Activated CD4-positive, alpha-beta T cell treated with anti-CD3 and anti-CD28 coated beads, Interleukin-2, amount 50 U/mL, for 4 hours (primary cell): ENCODE measurements around the gene NF2.

ENCODE experiments used
- DNase-seq, 2 experiments: peaks; one replicate each; pipeline ENCODE4 v3.0.0-alpha.2; 2020

The NF2 gene

DNA sequence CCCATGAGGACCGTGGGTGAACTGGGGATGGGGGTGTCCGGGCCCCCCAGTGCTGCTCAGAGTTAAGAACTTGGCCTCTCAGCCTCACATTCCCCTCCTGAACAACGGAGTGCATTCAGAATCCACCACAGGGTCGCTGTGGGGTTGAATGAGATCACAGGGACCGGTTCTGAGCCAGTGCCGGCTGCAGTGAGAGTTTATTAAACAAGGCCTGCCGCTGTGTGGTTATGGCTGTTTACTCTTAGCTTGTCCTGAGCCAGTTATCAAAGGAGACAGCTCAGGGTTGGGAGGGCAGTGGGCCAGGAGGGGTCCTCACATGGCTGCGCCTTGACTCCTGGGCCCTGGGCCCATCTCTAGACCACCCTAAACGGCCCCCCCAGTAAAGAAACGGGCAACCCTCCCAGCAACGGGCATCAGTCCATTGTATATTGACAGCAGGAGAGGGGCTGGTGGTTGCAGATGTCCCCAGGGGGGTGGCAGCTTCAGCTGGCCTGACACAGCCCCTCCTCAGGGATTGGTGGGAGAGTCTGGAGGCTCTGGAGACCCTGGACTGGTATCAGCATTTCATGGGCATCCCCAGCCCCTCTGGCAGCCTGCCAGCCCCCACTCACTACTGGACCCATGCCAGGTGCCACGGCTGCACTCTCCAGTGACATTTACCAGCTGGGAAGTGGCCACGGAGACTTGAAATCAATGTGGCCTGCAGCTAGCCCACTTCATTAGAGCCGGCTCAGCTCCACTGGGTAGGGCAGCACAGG, 101.3 kb downstream of the NF2 start:
- no peak for DNase-seq

DNA sequence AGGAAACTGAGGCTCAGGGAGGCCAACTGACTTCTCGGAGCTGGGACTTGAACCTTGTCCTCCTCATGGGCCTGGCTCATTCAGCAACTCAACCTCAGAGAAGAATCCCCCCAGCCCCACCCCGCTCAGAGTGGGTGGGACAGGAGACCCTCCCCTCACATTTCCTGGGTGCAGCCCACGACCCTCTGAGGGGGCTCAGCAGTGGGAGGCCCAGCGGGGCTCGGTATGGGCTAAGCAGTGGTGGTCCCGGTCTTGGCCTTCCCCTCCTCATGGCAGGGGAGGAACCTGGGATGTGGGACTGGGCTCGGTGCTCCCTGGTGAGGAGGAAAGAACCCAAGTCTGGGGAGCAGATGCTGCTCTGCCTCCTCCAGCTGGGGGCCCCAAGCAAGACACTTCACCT, 102.2 kb downstream of the NF2 start:
- no peak for DNase-seq

DNA sequence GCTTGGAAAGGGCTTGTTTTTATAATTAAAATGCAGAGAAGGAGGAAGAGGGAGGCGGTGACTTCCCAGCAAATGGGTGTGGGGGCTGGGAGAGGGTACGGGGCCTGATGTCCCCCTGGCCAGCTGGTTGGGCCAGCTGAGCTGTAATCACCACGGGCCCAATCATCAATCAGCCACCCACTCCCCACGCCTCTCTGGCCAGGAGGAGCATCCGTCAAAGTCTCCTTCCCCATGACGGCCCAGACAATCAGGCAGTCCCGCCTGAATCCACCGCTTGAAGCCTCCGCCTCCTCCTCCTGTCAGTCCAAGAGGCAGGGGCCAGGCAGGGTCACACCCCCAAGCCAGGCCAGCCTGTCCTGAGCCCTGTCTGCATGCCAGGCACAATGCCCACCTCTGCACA, 103.1 kb downstream of the NF2 start:
- no peak for DNase-seq

DNA sequence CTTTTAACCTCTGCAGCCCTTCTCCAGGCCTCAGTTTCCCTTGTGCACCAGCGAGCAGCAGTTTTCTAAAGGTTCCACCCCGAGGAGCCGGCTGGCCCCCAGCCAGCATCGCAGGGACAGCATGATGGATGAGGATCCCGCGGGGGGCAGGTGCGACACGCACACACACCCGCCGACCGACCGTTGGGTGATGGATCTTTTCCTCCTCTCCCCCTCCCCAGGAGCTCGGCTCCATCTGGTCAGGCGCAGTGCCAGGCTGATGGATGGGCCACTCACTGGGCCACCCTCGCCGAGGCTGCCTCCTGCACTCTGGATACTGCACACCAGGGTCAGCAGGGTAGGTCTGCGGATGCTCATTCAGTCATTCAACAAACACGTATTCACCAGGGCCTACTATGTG, 103.6 kb downstream of the NF2 start:
- no peak for DNase-seq

DNA sequence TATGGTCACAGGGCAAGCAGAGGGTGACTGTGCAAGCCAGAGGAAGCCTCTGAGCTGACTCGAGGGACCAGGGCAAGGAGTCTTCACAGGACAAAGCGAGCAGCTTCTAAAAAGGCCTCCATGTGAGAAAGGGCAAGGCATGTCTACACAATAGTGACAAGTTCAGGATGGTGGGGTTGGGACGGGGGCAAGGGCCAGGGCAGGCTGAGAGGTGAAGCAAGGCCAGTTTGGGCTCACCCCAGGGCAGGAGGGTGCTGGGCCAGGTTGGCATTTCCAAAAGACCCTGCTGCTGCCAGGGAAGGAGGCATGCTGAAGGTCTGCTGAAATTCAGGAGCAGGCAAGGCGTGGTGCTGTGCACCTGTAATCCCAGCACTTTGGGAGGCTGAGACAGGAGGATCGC, 104.0 kb downstream of the NF2 start:
- DNase-seq: no peak

DNA sequence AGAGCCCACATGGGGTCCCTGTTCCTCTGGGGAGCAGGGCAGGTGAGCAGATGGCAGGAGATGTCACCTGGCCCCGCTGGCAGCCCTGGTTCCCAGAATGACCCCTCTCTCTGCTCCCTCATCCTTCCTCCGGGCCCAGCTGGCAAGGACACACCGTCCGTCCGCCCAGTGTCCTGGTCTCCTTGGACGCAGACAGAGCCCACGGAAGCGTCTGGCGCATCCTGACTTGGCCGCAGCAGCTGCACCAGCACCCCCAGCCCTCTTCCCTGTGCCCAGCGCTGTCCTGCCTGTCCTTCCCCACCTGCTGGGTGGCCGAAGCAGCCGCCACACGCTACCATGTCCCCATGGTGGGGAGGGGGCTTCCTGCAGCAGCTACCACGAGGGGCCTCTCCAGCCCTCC, 106.8 kb downstream of the NF2 start:
- DNase-seq: no peak

DNA sequence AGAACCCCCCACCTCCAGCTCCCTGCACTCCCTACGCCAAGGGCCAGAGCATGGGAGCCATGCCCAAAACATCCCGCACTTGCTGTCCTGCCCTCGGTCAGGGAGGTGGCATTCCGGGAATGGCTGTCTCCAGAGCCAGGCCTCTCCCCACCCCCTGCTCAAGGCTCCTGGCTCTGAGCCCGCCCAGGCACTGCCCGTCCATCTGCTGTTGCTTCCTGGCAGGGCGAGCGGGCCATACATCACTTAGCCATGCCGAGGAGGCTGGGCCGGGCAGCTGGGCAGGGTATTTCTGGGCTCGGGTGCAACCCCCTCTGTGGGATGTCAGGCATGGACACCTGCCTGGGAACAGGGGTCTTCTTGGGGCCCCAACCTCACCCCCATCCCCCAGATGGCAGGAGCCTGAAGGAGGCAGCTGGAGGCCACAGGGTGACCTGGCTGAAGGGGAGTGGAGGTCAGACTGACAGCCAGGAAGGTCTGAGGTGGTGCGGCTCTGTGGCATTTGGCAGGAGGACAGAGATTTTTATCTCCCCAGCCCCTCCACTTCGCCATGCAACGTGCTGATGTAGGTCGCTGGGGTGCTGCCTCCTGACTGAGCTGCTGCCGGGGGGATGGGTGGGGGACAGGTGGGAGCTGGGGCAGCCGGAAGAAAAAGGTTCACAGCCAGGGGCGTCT, 107.6 kb downstream of the NF2 start:
- no peak for DNase-seq

DNA sequence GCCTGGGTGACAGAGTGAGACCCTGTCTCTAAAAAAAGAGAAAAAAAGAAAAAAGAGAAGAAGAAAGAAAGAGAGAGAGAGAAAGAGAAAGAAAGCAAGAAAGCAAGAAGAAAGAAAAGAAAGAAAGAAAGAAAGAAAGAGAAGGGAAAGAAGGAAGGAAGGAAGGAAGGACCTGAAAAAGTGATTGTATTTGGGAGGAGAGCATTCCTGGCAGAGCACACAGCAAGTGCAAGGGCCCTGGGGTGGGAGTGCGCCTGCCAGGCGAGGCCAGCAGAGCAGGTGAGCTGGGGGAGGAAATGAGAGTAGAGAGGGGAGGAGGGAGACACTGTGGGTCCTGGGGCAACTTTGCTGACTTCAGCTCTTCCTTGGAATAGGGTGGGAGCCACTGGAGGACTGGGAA, 108.7 kb downstream of the NF2 start:
- no peak for DNase-seq

DNA sequence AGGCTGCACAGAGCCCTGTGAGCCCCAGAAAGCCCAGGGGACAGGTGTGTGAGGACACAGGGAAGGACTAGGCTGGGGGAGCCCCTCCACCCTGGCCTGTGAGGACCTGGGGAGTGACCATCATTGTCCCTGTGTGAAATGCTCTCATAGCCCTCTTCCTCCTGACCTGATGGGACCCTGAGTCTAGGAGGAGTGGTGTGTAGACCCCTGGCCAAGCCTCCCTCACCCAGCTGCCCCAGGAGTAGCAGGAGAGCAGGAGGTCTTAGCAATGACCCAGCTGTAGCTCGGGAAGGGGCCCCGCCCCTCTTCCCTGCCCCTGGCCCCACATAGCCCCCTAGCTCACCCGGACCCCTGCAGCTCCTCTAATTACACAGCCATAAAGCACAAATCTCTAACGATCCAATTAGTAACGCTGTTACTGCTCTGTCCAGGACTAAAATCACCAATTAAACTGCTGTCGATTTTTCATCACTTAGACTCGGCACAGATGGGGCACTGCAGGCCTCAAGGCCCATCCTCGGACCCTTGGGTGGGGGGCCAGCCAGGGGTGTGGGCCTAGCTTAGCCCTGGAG, 109.8 kb downstream of the NF2 start:
- DNase-seq: no peak

DNA sequence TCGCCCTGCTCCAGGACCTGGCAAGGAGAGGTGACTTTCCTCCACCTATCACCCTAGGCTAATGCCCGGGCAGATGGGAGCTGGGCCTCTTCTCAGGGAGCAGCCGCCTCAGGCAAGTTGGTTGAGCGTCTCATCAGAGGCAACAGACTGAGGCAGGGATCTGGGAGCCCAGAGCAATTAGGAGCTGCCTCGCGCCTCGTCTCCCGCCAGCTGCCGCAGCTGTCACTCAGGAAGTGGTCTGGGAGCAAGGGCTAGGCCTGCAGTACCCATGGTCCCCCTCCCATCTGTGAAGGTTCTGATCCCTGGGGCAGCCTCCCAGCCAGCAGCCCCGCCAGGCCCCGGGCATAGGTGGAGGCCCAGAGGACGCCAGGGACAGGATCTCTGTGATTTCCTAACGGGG, 111.8 kb downstream of the NF2 start:
- DNase-seq: no peak

DNA sequence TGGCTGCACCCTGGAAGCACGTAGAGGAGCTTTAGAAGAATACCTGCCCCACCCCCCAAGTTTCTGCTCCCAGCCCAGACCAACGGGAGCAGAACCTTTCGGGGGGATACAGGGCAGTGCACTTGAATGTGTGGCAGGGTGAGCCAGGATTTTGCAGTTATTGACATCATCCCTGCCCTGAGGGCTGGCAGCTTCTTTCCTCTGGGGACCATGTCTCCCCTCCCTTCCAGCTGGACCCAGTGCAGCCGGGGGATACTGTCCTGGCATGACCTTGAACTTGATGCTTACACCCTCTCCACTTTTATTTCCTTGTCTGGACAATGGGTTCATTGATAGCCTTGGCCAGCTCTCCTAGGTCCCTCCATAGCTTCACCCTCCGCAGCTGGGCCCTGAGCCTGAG, 112.3 kb downstream of the NF2 start:
- no peak for DNase-seq

DNA sequence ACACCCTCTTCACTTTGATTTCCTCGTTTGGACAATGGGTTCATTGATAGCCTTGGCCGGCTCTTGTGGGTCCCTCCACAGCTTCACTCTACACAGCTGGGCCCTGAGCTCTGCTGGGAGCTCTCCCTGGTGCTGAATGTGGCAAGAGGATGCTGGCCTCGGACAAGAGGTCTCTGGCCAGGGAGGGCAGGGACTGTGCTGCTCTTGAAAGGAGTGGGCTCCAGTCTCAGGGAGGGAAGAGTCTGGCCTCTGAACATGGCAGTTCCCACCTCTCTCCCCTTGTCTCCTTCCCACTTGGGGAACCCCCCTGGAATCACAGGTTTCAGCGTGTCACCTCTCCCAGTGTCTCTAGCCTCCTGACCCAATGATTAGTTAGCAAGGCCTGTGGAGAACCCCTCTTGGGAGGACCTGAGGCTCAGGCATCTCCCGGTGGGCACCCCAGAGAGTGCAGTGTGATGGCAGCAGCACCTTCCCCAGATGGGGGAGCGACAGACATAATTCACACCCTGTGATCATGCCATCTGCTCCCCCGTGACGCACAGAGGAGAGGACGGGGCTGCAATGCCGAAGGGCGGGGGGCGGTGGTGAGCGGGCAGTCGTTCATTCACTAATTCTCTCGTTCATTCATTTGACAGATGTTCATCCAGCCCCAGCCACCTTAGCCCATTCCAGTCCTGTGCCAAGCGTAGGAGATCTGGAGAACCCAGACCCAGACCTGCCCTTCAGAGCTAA, 113.5 kb downstream of the NF2 start:
- DNase-seq: no peak

DNA sequence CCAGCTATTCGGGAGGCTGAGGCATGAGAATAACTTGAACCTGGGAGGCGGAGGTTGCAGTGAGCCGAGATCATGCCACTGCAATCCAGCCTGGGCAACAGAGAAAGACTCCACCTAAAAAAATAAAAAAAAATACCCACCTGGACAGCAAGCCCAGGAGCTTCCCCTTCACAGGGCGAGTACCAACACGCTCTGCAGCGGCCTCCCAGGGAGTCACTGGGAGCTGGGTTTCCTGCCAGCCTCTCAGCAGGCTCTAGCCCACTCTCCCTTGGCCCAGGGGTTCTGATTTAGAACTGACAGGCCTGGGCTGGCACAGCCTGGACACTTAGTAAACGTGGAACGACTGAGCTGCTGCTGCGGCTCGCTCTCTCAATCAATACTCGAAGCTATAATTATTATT, 114.4 kb downstream of the NF2 start:
- no peak for DNase-seq

DNA sequence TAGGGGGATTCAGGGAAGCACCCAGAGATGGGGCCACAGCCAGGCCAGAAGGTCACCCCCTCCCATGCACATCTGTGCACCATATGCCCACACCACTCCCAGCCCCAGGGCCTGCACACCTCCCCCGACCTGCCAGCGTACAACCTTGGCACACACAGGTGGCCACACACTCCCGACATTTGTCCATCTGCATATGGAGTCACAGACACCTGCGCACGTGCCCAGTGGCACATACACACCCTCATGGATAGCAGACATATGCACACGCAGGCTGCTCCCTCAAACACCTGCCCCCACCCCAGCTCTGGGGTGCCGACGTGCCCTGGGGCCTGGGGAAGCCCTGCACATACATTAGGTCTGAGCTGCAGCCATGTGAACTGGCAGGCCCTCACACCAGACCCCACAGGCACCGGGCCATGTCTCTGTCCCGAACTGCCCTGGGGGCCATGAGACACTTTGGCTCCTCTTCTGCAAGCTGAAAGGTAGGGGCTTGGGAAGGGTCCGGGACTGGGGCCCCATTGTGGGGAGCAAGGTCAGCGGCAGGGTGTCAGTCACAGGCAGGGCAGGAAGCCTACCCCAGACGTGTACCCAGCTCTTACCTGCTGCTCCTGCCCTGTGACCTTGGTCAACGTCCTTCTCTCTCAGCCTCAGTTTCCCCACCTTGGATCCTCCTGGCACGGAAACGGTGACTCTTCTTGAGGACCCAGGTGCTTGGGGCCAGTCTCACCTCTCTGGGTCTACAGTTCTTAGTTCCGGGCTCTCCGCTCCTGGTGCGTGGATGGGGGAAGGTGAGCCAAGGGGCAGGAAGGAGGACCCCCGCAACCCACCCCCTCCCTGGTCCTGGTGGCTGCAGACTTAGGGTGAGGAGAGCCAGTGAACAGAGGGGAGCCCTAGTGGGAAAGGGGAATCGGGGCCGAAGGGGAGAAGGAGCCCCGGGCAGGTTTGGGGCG, 115.8 kb downstream of the NF2 start:
- DNase-seq: no peak

DNA sequence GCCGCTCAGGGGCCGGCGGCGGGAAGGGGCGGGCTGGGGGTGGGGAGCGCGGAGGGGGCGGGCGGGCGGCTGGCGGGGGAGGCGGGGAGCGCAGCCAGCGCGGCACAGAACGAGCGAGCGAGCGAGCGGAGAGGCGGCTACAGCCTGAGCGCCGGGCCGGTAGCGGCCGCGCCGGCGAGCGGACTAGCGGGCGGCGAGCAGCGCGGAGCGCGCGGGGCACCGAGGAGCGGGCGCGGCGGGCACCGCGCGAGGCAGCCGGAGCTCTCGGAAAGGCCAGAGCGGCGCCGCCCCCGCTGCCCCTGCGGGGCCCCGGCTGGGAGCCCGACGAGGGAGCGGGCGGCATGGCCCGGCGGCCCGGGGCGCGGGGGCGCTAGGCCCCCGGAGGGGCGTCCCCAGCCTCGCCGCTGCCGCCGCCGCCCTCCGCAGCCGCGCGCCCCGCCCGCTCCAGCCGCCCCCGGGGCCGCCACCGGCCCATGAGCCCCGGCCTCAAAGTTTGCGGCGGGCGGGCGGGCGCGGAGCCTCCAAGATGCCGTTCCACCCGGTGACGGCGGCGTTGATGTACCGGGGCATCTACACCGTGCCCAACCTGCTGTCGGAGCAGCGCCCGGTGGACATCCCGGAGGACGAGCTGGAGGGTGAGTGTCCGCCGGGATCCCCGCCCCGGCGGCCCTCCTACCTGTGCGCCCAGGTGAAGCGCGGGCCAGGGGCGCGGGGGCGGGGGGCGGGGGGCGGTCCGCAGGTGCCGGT, 116.6 kb downstream of the NF2 start, which contains the start of gene CABP7:
Gene CABP7 (plus strand): TSS at position 105 of the 747 bp plus-strand sequence. CDS start 422 bp downstream, at position 527.
- no peak for DNase-seq

DNA sequence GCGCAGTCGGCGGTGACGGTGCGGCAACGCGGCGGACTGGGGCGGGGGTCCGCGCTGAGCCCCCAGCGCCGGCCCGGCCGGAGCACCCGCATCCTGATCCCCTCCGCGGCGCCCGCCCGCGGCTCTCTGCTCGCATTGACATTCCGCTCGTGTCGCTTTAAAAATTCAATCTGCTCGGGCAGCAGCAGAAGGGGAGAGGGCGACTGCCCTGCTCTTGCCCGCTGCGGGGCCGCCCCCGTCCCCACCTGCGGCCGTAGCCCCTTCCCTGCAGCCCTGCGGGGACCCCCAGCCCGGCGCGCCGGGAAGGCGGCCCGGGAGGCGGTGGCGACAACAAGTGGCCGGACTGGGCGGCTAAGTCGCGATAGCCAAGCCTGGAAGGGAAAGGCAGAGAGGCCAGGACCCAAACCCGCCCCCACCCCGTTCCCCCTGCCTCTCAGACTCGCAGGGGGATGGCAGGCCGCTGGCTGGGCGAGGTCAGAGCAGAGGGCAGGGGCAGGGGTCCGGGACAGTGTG, 117.4 kb downstream of the NF2 start:
- no peak for DNase-seq

DNA sequence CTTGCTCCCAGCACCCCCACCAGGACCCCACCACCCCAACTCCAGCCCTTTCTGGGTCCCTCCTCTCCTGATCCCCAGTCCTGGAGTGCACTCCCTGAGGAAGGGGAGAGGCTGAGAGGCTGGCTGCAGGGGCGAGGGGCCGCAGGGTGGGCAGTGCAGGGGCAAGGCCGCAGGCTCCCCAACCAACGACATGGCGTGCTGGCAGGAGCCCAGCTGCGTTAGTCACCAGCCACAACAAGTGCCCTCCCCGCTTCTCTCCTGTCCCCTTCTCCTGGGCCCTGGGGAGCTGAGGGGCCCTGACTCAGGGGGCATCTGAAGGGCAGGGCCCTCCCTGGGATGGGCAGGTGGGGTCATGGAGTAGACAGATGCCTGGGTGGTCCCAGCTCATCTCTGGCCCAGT, 118.7 kb downstream of the NF2 start:
- DNase-seq: no peak

DNA sequence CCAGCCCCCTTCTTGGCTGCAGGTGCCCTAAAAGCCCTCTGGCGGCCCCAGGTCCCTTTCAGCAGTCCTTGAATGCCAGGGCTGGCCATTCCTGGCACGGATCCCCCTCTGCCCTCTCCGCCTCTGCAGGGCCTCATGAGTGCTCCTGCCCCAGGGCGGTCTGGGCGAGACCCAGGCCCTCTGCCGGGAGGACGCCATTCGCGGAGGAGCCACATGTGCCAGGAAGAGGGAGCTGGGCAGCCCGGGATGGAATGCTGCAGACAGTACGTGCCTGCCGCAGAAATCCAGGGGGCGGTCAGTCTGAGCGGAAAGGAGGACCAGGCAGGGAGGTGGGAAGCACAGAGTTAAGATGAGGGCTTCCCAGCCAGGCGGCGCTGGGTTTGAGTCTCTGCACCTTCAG, 119.2 kb downstream of the NF2 start:
- no peak for DNase-seq

DNA sequence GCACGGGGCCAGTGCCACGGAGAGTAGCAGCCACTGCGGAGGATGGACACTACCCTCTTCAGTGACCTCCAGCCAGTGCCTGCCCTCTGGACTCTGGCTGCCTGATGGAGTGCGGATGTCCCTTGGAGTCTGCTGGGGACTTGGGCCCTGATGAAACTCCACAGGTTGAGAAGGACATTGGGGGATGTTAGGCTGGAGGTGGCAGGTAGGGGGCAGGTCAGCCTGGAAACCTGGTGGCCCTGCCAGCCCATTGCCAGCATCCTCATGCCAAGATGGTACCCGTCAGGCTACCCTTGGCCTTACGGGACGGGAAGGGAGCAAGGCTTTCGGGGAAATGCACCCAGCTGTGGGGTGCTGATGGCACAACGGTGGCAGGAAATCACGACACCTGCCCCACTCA, 120.3 kb downstream of the NF2 start:
- no peak for DNase-seq

DNA sequence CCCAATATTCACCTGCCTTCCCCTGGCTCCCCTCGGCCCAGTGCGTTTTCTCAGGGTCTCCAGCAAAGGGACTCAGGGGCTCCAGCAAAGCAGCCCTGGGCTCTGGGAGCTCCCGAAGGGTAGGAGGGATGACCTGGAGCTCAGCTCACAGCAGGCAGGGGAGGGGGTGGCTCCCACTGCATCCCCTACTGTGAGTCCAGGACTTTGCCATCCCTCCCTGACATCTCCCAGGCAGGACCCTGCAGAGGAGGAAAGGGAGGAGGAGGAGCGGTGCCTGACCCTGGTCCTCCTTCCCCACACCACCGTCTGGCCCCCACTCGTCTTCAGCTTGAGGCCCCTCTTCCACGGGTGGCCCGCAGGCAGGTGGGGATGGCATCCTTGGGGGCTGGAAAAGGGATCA, 121.4 kb downstream of the NF2 start:
- no peak for DNase-seq

DNA sequence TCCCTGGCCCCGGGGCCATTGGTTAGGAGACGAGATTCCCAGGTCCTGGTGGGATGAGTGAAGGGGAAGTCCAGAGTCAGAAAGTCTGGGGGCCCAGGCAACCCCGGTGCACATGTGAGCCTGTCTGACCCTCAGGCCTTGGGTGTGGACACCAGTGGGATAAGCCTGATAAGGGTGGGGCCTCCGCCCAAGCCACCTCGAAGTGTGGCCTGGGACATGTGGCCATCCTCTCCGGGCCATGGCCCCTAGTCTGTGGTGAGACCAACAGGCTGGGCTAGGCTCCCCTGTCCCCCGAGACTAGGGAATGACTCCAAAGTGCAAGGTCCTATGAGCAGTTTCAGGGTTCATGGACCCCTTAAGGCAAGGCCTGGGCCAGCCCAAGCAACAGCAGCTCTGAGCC, 122.7 kb downstream of the NF2 start:
- DNase-seq: no peak
